Lower leg skin (tissue), 3 donors: ENCODE results near the gene RAPGEF5.

Experiments used
- CTCF ChIP-seq, 3 donors: fragments of 450-650 bp; IDR thresholded peaks; one replicate each; pipeline ENCODE4 v1.5.1; 2016; ENCODE audit warnings: antibody characterized with exemption in 3 of 3, mild to moderate bottlenecking in 3 of 3, moderate library complexity in 2 of 3
- POLR2A ChIP-seq, 2 donors: fragments of 450-650 bp; IDR thresholded peaks; one replicate each; pipeline ENCODE4 v1.6.1; 2016 to 2017; ENCODE audit warnings: antibody characterized with exemption in 2 of 2, mild to moderate bottlenecking in 1 of 2, moderate library complexity in 1 of 2

GRCh38 chr7:22255834-22256233 lies 101.1 kb downstream of the RAPGEF5 start:
- no peak for TF ChIP-seq POLR2A (IDR thresholded peaks at IDR 0.05)
- no peak for TF ChIP-seq CTCF (IDR thresholded peaks at IDR 0.05)
